HG03354 (cell line): ENCODE results near the gene ADGRB3.

ENCODE experiments used
- ATAC-seq: cut with Tn5 transposase; IDR thresholded peaks from one replicate; pipeline ENCODE4 v1.9.1; 2021; ENCODE audit warnings: mild to moderate bottlenecking; ENCODE audit not compliant: unreplicated experiment, poor library complexity, severe bottlenecking

Gene ADGRB3

GRCh38 chr6:68990317-68990716, 355.2 kb downstream of the ADGRB3 start:
- ATAC-seq, result no peak

DNA sequence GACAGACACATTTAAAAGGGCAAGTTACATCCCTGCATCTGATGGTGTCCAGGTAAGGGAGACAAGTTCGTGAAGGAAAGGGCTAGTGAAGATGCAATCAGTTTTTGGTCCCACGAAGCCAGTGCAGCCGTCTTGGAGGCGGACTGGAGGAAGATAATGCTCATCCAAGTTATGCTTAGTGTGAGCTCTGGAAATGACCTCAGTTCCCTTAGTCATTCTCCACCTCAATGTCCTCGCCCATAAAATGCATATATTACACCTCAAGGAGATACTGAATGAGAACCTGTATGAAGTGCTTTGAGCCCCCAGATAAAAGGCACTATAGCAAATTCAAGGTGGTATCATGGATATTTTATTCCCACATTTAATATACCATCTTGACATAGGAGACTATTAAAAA, 358.8 kb downstream of the ADGRB3 start:
- no peak for ATAC-seq

- ATAC-seq, result no peak
Measured at GRCh38 chr6:68994521-68994920, 359.4 kb downstream of the ADGRB3 start.

GRCh38 chr6:69005199-69005598, 370.1 kb downstream of the ADGRB3 start:
- no peak for ATAC-seq

DNA sequence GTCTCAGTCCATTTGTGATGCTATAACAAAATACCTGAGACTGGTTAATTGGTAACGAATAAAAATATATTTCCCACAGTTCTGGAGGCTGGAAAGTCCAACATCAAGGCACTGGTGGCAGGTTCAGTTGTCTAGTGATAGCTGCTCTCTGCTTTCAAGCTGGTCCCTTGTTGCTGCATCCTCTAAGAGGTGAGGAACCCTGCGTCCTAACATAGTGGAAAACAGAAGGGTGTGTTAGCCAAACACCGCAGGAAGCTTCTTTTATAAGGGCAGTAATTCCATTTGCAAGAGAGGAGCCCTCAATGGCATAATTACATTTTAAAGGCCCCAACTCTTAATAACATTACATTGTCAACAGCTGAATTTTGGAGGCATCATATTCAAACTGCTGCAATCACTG, 372.7 kb downstream of the ADGRB3 start:
- no peak for ATAC-seq

- ATAC-seq, result no peak
Measured at GRCh38 chr6:69012211-69012610, 377.1 kb downstream of the ADGRB3 start.

DNA sequence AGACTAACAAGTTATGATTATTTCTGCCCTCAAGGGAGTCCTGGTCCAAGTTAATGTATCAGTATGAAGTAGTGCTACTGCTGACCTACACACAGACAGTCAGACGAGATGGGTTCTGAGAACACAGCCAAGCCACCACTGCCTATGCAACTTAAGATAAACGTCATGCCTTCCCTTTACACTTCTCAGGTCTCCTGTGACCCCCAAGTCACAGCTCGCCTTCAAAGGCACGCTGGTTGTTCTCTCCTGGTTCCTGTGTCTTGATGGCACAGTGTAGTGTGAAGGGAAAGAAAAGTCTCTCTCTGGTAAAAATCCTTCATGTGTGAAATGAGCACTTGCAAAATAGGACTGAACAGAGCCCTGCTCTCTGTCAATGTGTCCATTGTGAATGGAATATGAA, 377.8 kb downstream of the ADGRB3 start:
- no peak for ATAC-seq

DNA sequence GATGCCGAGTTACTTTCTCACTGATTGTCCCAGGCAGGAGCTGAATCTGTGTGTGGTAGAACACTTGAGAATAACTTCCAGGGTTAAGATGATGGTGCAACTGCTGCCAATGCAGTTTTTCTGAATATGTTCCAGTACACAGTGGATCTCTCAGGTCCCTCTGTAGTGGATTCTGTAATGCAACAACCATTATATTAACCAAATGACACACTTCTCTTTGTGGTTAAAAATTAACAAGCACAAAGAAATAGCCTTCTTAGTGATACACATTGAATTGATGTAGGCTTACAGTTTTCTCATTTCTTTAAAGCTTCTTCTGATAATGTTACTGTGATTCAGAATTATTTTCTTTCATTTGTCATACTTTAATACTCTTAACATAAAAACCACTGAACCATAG, 383.8 kb downstream of the ADGRB3 start:
- ATAC-seq, result no peak

DNA sequence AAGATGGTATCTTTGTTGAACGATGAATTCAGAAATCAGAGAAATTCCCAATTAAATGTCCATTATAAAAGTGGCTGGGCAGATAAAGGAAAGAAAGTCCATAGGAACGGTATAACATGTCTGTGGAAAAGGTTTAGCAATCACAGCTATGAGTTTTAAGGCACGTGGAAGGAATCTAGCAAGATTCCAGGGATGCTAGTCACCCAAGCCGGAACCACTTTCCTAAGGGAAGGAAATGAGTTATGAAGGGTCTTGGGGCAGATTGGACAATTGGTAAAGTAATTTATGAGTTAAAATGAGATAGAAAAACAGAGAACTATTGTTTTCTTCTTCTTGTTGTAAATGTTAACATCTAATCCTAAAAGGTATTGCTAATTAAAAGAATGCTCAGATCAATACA, 384.8 kb downstream of the ADGRB3 start:
- no peak for ATAC-seq

GRCh38 chr6:69022993-69023392, 387.9 kb downstream of the ADGRB3 start:
- ATAC-seq, result no peak

GRCh38 chr6:69026243-69026642, 391.2 kb downstream of the ADGRB3 start:
- ATAC-seq, result no peak

DNA sequence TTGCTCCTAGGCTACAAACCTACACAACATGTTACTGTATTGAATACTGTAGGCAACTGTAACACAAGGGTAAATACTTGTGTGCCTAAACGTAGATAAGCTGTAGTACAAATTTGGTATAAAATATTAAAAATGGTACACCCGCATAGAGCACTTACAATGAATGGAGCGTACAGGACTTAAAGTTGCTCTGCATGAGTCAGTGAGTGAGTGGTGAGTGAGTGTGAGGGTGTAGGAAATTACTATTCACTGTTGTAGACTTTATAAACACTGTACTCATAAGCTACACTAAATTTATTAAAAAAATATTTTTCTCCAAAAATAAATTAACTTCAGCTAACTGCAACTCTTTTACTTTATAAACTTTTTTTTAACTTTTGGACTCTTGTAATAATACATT, 391.6 kb downstream of the ADGRB3 start:
- ATAC-seq, result no peak

DNA sequence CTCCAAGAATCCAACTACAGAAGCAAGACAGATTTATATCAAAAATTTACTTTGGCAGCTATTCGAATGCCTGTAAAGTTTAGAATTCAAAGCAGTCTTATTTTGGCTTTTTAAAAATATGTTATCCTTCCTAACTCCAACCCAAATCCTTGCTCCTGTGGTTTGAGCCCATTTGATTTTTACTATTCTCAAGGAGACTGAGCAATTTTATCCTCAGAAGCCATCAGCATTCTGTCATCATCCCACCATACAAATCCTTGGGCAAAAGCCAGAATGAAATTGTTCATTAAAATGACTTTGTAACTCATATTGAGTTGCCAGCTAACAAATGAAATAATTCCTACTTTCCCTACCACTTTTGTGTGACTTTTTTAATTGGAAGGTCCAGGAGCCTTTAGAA, 392.8 kb downstream of the ADGRB3 start:
- ATAC-seq, result no peak

- ATAC-seq, result no peak
Measured at GRCh38 chr6:69038841-69039240, 403.8 kb downstream of the ADGRB3 start.

GRCh38 chr6:69042297-69042696, 407.2 kb downstream of the ADGRB3 start:
- no peak for ATAC-seq

- ATAC-seq, result no peak
Measured at GRCh38 chr6:69044534-69044933, 409.5 kb downstream of the ADGRB3 start.

DNA sequence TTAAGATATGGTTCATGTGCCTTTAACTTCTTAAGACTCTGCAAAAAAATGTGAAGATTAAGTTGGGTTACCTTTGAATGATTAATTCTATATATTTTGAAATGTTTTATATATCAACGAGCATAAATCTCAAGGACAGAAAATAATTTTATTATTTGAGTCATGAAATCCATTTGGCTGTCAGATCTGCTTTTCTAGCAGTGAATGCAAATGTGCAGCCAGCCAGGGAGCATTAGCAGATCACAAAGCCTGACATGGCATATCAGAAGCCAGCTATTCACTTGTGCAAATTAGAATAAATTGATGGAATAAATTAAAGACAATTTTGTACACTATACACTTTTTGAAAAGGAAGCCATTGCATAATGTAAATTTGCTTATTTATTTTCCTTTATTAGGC, 424.3 kb downstream of the ADGRB3 start:
- ATAC-seq, result no peak

- no peak for ATAC-seq
Measured at GRCh38 chr6:69061066-69061465, 426.0 kb downstream of the ADGRB3 start.

- ATAC-seq, result no peak
Measured at GRCh38 chr6:69063401-69063800, 428.3 kb downstream of the ADGRB3 start.

GRCh38 chr6:69064226-69064625, 429.1 kb downstream of the ADGRB3 start:
- ATAC-seq, result peak; percentile 56

GRCh38 chr6:69069881-69070280, 434.8 kb downstream of the ADGRB3 start:
- no peak for ATAC-seq

DNA sequence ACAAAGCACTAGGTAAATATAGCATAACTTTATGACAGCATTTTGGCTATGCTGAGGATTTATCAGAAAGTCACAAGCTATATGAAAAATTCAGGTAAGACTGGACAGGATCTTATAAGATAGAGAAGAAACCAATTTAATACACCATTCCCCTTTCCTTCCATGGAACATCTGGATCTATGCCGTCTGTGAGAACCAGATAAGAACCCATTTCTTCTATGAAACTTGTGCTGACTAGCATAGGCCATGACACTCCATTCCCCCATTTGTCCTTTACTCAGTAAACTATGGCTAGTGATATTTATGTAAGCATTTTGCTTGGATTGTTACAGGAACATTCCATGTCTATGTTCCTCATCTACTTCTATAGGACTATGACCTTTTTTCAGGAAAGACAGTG, 437.7 kb downstream of the ADGRB3 start:
- no peak for ATAC-seq
